Bronchial epithelial cell (primary cell): ENCODE measurements around the gene CFAP161. TPM values are rescaled to one million over a fixed set of nuclear protein-coding genes. Genes with fewer than 3 reads are reported as not detected.

Source experiments
- DNase-seq: peaks from one replicate; pipeline ENCODE4 v3.0.0-alpha.2; 2010; ENCODE audit warnings: low read depth
- FAIRE-seq: peaks from 2 replicates; lab custom pipeline; 2011; peaks lifted over from hg19 to GRCh38; lab: Jason Lieb, UNC
- H3K27me3 ChIP-seq: 2 replicates; pipeline ENCODE4 v1.5.1; 2011; ENCODE audit warnings: low read length; ENCODE audit not compliant: control insufficient read depth, insufficient read depth
- H3K36me3 ChIP-seq: 2 replicates; pipeline ENCODE4 v1.5.1; 2011; ENCODE audit warnings: low read length; ENCODE audit not compliant: control insufficient read depth, insufficient read depth
- H3K4me3 ChIP-seq: 2 replicates; pipeline ENCODE4 v1.5.1; 2011; ENCODE audit warnings: mild to moderate bottlenecking, low read depth, low read length, control low read depth
- CTCF ChIP-seq: IDR thresholded peaks from 2 replicates; pipeline ENCODE4 v1.5.1; 2011; ENCODE audit warnings: mild to moderate bottlenecking, moderate library complexity, low read length, control low read depth, inconsistent platforms; ENCODE audit not compliant: insufficient read depth, severe bottlenecking
- total RNA-seq: library from RNA; depleted of rRNA; stranded (reverse); fragments of >200 nt; gene quantifications from 2 replicates; pipeline ENCODE4 v1.2.1, GENCODE V29; 2014

Gene CFAP161
- total RNA-seq, 1 donor from 2014 or later: 0.26 TPM

GRCh38 chr15:81146006-81146405 lies 11.9 kb downstream of the CFAP161 start:
- FAIRE-seq: no peak
- no peak for DNase-seq
- Histone ChIP-seq H3K36me3 (no peaks in the 10 kb centered on the region), H3K4me3 (no peak overlapping the region), H3K27me3 (no peaks in the 10 kb centered on the region)
- TF ChIP-seq CTCF: no peak

GRCh38 chr15:81146466-81146865 lies 12.4 kb downstream of the CFAP161 start:
- no peak for FAIRE-seq
- H3K4me3 ChIP-seq: no peak overlapping the region
- H3K27me3 ChIP-seq: no peaks in the 10 kb centered on the region
- H3K36me3 ChIP-seq: no peaks in the 10 kb centered on the region
- DNase-seq: no peak
- no peak for TF ChIP-seq CTCF

- no peak overlapping the region for H3K4me3 ChIP-seq
- H3K36me3 ChIP-seq: no peaks in the 10 kb centered on the region
- DNase-seq (no peak), FAIRE-seq (no peak)
- H3K27me3 ChIP-seq: no peaks in the 10 kb centered on the region
- TF ChIP-seq CTCF: no peak
Observed at GRCh38 chr15:81151389-81151788, 17.3 kb downstream of the CFAP161 start.

- no peak for FAIRE-seq
- TF ChIP-seq CTCF: no peak
- H3K36me3 ChIP-seq: no peaks in the 10 kb centered on the region
- no peaks in the 10 kb centered on the region for H3K27me3 ChIP-seq
- no peak for DNase-seq
- H3K4me3 ChIP-seq: no peak overlapping the region
Observed at GRCh38 chr15:81152339-81152738, 18.3 kb downstream of the CFAP161 start.

GRCh38 chr15:81152799-81153198 lies 18.7 kb downstream of the CFAP161 start:
- no peaks in the 10 kb centered on the region for H3K36me3 ChIP-seq
- peak; percentile 62 for DNase-seq
- TF ChIP-seq CTCF: no peak
- H3K4me3 ChIP-seq: no peak overlapping the region
- no peaks in the 10 kb centered on the region for H3K27me3 ChIP-seq
- FAIRE-seq: no peak
